H1 (cell line): ENCODE data around the gene TCAP. TPM values are rescaled to one million over a fixed set of nuclear protein-coding genes. Genes with fewer than 3 reads are reported as not detected.

Source experiments
- CTCF ChIA-PET: fragments of 300-600 bp; sonication (Branson Sonifier 250); formaldehyde crosslinking; loops from one replicate; lab custom pipeline; 2021; ENCODE audit not compliant: partially characterized antibody; lab: Charles Lee
- POLR2A ChIA-PET: fragments of 300-600 bp; sonication (Branson Sonifier 250); formaldehyde crosslinking; loops from one replicate; lab custom pipeline; 2021; ENCODE audit warnings: inconsistent platforms; ENCODE audit not compliant: partially characterized antibody; lab: Charles Lee
- DNase-seq, 2 experiments: peaks; one replicate each; pipeline versions ENCODE4 v3.0.0 to v3.0.0-alpha.2; 2010 to 2022; ENCODE audit warnings: low spot score in 2 of 2, low read depth in 1 of 2, mixed read lengths in 1 of 2
- FAIRE-seq: peaks from 2 replicates; lab custom pipeline; 2011; peaks lifted over from hg19 to GRCh38; lab: Jason Lieb, UNC
- H2AFZ ChIP-seq: 2 replicates; pipeline ENCODE4 v1.8.1; 2012; ENCODE audit warnings: low read length, inconsistent platforms
- H2AK5ac ChIP-seq: 2 replicates; pipeline ENCODE4 v1.6.1; 2013; ENCODE audit warnings: low read depth, low read length
- H2BK120ac ChIP-seq: replicated peaks from 2 replicates; pipeline ENCODE3; 2013; ENCODE audit warnings: low read depth, low read length, inconsistent platforms
- H2BK12ac ChIP-seq: 2 replicates; pipeline ENCODE4 v1.6.1; 2013; ENCODE audit warnings: low read depth, low read length
- H2BK15ac ChIP-seq: 2 replicates; pipeline ENCODE4 v1.6.1; 2013; ENCODE audit warnings: low read length
- H2BK20ac ChIP-seq: 2 replicates; pipeline ENCODE4 v1.6.1; 2013; ENCODE audit warnings: low read length
- H2BK5ac ChIP-seq: 2 replicates; pipeline ENCODE4 v1.6.1; 2013; ENCODE audit warnings: low read depth, low read length
- H3K14ac ChIP-seq: 2 replicates; pipeline ENCODE4 v1.6.1; 2013; ENCODE audit warnings: inconsistent platforms; ENCODE audit not compliant: insufficient read length
- H3K18ac ChIP-seq: 2 replicates; pipeline ENCODE4 v1.6.1; 2013; ENCODE audit warnings: low read length; ENCODE audit errors: extremely low read depth
- H3K23ac ChIP-seq: 2 replicates; pipeline ENCODE4 v1.6.1; 2013; ENCODE audit warnings: inconsistent platforms; ENCODE audit not compliant: insufficient read length
- H3K23me2 ChIP-seq: 2 replicates; pipeline ENCODE4 v1.6.1; 2013; ENCODE audit warnings: low read depth, low read length
- H3K27ac ChIP-seq: 2 replicates; pipeline ENCODE4 v1.6.1; 2011; ENCODE audit warnings: low read depth, low read length, inconsistent platforms
- H3K27me3 ChIP-seq, 4 experiments: replicated peaks in 1 of 4; 1 replicate in 1 of 4; 2 replicates in 3 of 4; pipeline versions ENCODE4 v1.6.1 to v1.8.1; 2011 to 2013; ENCODE audit warnings: low read length in 3 of 4, mild to moderate bottlenecking in 3 of 4, inconsistent platforms in 2 of 4, mixed read lengths in 2 of 4, moderate library complexity in 1 of 4; ENCODE audit not compliant: control insufficient read depth in 3 of 4, insufficient read depth in 3 of 4; ENCODE audit errors: extremely low read depth in 1 of 4
- H3K36me3 ChIP-seq, 4 experiments: 2 replicates each; pipeline versions ENCODE4 v1.6.1 to v1.8.1; 2011 to 2013; ENCODE audit warnings: mild to moderate bottlenecking in 4 of 4, low read length in 3 of 4, moderate library complexity in 2 of 4, control low read depth in 1 of 4, inconsistent platforms in 1 of 4; ENCODE audit not compliant: insufficient read depth in 4 of 4, control insufficient read depth in 2 of 4
- H3K4ac ChIP-seq: replicated peaks from 2 replicates; pipeline ENCODE3; 2013; ENCODE audit warnings: low read length, low read depth, mixed read lengths, inconsistent platforms; ENCODE audit not compliant: insufficient read length
- H3K4me1 ChIP-seq, 4 experiments: replicated peaks in 1 of 4; 1 replicate in 1 of 4; 2 replicates in 3 of 4; pipeline versions ENCODE4 v1.6.1 to v1.8.1; 2011 to 2013; ENCODE audit warnings: low read length in 3 of 4, inconsistent platforms in 2 of 4, mixed read lengths in 1 of 4; ENCODE audit not compliant: insufficient read depth in 4 of 4, control insufficient read depth in 3 of 4
- H3K4me2 ChIP-seq, 2 experiments: 2 replicates each; pipeline versions ENCODE4 v1.6.1 to v1.8.1; 2011 to 2013; ENCODE audit warnings: low read depth in 2 of 2, low read length in 2 of 2, control low read depth in 1 of 2, inconsistent platforms in 1 of 2, mild to moderate bottlenecking in 1 of 2; ENCODE audit not compliant: insufficient read depth in 1 of 2
- H3K4me3 ChIP-seq, 4 experiments: fragments of 200-600, 300-600 bp in 1 of 4; sonication (generic), shearing (Covaris generic), sonication (Bioruptor Twin) in 1 of 4; 2 replicates each; pipeline versions ENCODE4 v1.5.1 to v1.8.1; 2011 to 2016; ENCODE audit warnings: low read length in 4 of 4, low read depth in 3 of 4, control low read depth in 2 of 4, inconsistent platforms in 2 of 4, mild to moderate bottlenecking in 2 of 4, mixed read lengths in 1 of 4, moderate library complexity in 1 of 4; ENCODE audit not compliant: insufficient read depth in 2 of 4; ENCODE audit errors: extremely low read depth in 1 of 4
- H3K56ac ChIP-seq: replicated peaks from 2 replicates; pipeline ENCODE3; 2013; ENCODE audit warnings: low read depth, mild to moderate bottlenecking, mixed read lengths, low read length, inconsistent platforms; ENCODE audit not compliant: insufficient read length
- H3K79me1 ChIP-seq: 2 replicates; pipeline ENCODE4 v1.6.1; 2013; ENCODE audit warnings: low read depth, low read length, control low read depth
- H3K79me2 ChIP-seq, 2 experiments: 2 replicates each; pipeline versions ENCODE4 v1.6.1 to v1.8.1; 2012 to 2013; ENCODE audit warnings: low read length in 2 of 2, mild to moderate bottlenecking in 2 of 2, inconsistent platforms in 1 of 2; ENCODE audit not compliant: insufficient read depth in 2 of 2, control insufficient read depth in 1 of 2
- H3K9ac ChIP-seq, 4 experiments: replicated peaks in 1 of 4; 1 replicate in 1 of 4; 2 replicates in 3 of 4; pipeline versions ENCODE4 v1.6.1 to v1.8.1; 2011 to 2013; ENCODE audit warnings: low read depth in 3 of 4, low read length in 3 of 4, control low read depth in 2 of 4, mild to moderate bottlenecking in 2 of 4, moderate library complexity in 2 of 4, inconsistent platforms in 1 of 4; ENCODE audit errors: extremely low read depth in 1 of 4
- H3K9me3 ChIP-seq, 2 experiments: 2 replicates each; pipeline versions ENCODE4 v1.6.1 to v1.8.1; 2012 to 2013; ENCODE audit warnings: mild to moderate bottlenecking in 2 of 2, moderate library complexity in 2 of 2, control low read depth in 1 of 2, inconsistent platforms in 1 of 2, low read depth in 1 of 2, low read length in 1 of 2, mixed read lengths in 1 of 2; ENCODE audit not compliant: insufficient read depth in 2 of 2
- H4K20me1 ChIP-seq, 2 experiments: replicated peaks in 1 of 2; 2 replicates each; pipeline versions ENCODE3 to v1.8.1; 2011 to 2013; ENCODE audit warnings: inconsistent platforms in 2 of 2, low read length in 2 of 2, mild to moderate bottlenecking in 1 of 2; ENCODE audit not compliant: insufficient read depth in 2 of 2, control insufficient read depth in 1 of 2
- H4K5ac ChIP-seq: 2 replicates; pipeline ENCODE4 v1.6.1; 2013; ENCODE audit warnings: low read length, low read depth, mixed read lengths, inconsistent platforms; ENCODE audit not compliant: insufficient read length
- H4K8ac ChIP-seq: 2 replicates; pipeline ENCODE4 v1.8.0; 2013; ENCODE audit warnings: mild to moderate bottlenecking, moderate library complexity, low read length, inconsistent platforms; ENCODE audit not compliant: insufficient read depth; ENCODE audit errors: extremely low read depth
- H4K91ac ChIP-seq: replicated peaks from 2 replicates; pipeline ENCODE3; 2013; ENCODE audit warnings: low read length, mixed read lengths, inconsistent platforms; ENCODE audit not compliant: insufficient read length
- ASH2L ChIP-seq: fragments of 200-600, 300-600 bp; sonication (generic); IDR thresholded peaks from one replicate; pipeline ENCODE4 v1.7.1; 2017; ENCODE audit warnings: low read length
- BRCA1 ChIP-seq: IDR thresholded peaks from 2 replicates; pipeline ENCODE4 v1.6.1; 2012; ENCODE audit warnings: low read depth, low read length, improper control_type of control experiment
- CREB1 ChIP-seq: IDR thresholded peaks from 2 replicates; pipeline ENCODE4 v1.6.1; 2012; ENCODE audit warnings: inconsistent platforms
- KDM5A ChIP-seq: fragments of 200-600 bp; IDR thresholded peaks from 2 replicates; pipeline ENCODE4 v1.7.1; 2012; ENCODE audit warnings: mild to moderate bottlenecking, low read length, inconsistent platforms, mixed read lengths
- SIN3A ChIP-seq, 2 experiments: IDR thresholded peaks in 1 of 2; conservative IDR thresholded peaks in 1 of 2; 2 replicates each; pipeline ENCODE4 v1.6.1; 2011 to 2012; ENCODE audit warnings: low read length in 2 of 2, improper control_type of control experiment in 1 of 2, low read depth in 1 of 2, mild to moderate bottlenecking in 1 of 2
- SIX5 ChIP-seq: IDR thresholded peaks from 2 replicates; pipeline ENCODE4 v1.6.1; 2011; ENCODE audit warnings: mild to moderate bottlenecking, low read depth, low read length
- TBP ChIP-seq: IDR thresholded peaks from 2 replicates; pipeline ENCODE4 v1.6.1; 2011; ENCODE audit warnings: low read depth, low read length, improper control_type of control experiment
- TCF12 ChIP-seq: IDR thresholded peaks from 2 replicates; pipeline ENCODE4 v1.6.1; 2011; ENCODE audit warnings: low read depth, mild to moderate bottlenecking, low read length
- WGBS, 2 experiments: shearing (Covaris generic) in 1 of 2; methylation state at CpG; one replicate each; pipeline versions ENCODE4 v1.1.6 to v1.1.7; 2013 to 2015; ENCODE audit warnings: low lambda C conversion rate in 2 of 2, mixed read lengths in 2 of 2, inconsistent platforms in 1 of 2, low coverage in 1 of 2, missing lambda C conversion rate in 1 of 2; ENCODE audit not compliant: insufficient replicate concordance in 2 of 2, insufficient coverage in 1 of 2, insufficient read length in 1 of 2; ENCODE audit errors: extremely low coverage in 1 of 2, missing lambda C conversion rate in 1 of 2; 5-methylcytosine and 5-hydroxymethylcytosine counted together
- polyA plus RNA-seq, 7 experiments: library from polyadenylated mRNA; depleted of rRNA in 3 of 7; stranded (reverse) in 5 of 7; unstranded in 2 of 7; fragments of >200 nt in 5 of 7; fragments of 200-250 nt in 2 of 7; gene quantifications; 1 replicate in 5 of 7; 2 replicates in 1 of 7; 4 replicates in 1 of 7; pipeline versions ENCODE4 v1.2.1 to v1.2.3, GENCODE V29; 2011 to 2013; ENCODE audit warnings: missing spikeins in 2 of 7, mixed read lengths in 2 of 7
- total RNA-seq: library from RNA; stranded (reverse); fragmentation: NEBNext Ultra II Directional; extraction: Animal tissue kit (Norgen Biotek cat#: 25700); gene quantifications from 2 replicates; pipeline ENCODE4 v1.2.1, GENCODE V29; 2021

TCAP gene
- total and polyA plus RNA-seq, 2 of the 8 experiments (the other 6 are each of a cell fraction or from before 2014, with no cell fraction given), result 0.82 to 1.4 TPM

DNA sequence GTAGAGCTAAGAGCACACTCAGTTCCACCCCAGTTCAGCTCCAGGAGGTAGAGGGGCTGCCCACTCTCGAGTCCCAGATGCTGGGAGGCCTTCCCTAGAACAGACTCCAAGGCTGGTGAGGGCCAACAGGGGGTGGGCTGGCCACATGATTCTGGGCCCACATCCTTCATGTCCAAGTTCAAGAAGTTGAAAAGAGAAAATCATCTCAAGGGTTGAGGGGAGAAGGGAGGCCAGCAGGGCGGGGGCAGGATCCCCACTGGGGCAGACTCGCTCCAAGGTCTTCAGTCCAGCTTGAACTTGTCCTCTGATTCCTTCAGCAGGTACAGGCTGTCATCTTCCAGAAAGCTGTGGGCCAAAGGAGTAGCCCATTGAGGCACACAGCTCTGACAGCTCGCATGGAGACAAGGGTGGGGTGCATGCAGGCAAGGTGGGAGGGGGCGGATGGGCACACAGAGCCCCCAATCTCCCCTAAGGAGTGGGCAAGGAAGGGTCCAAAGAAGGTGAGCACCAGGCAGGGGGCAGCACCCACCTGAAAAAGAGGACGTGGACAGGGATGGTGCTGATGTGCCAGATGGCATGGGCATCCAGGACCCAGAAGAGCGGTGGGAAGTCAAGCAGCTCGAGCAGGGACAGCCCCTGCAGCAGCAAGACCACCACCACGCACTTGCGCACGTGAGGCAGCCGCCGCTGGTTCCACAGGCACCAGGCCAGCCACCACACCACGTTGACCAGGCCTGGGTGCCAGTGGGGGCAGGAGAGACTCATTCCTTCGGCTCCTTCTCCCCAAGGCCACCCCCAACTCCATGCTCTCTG is 7.6 kb downstream of the TCAP start:
- no peak overlapping the region; the same call in 1 of the 2 replicates for H3K18ac ChIP-seq
- TF ChIP-seq KDM5A (no peak), CREB1 (0 out of 2 replicates have a peak, but pooled peaks have one; percentile 0), TBP (no peak), ASH2L (no peak), SIN3A (conservative IDR thresholded peaks at IDR 0.05 in 1 of 2, IDR thresholded peaks at IDR 0.05 in 1 of 2; ENCODE audit: low read depth in 1 of 2, low read length in 2 of 2) (0 out of 4 replicates have a peak, but pooled peaks of 1 of the 2 experiments have one; percentile 4), BRCA1 (no peak), SIX5 (no peak), TCF12 (no peak)
- peaks cover 5% of the 10 kb centered on the region; the same call in 1 of the 2 replicates for H3K23me2 ChIP-seq
- no peak overlapping the region for H2AK5ac ChIP-seq
- H4K91ac ChIP-seq, result no peak overlapping the region
- H2BK120ac ChIP-seq, result no peak overlapping the region
- H4K5ac ChIP-seq, result no peak overlapping the region
- no peak overlapping the region for H2BK5ac ChIP-seq
- peaks cover 0 to 16% (median 2%) of the 10 kb centered on the region in 4 experiments; a peak in 3 of 7 replicates for H3K27me3 ChIP-seq
- no peak overlapping the region; the same call in 1 of the 2 replicates for H4K8ac ChIP-seq
- H2BK20ac ChIP-seq, result no peak overlapping the region
- H3K36me3 ChIP-seq, result peaks cover 0 to 3% (median 0%) of the 10 kb centered on the region in 4 experiments; a peak in 1 of 8 replicates
- no peak overlapping the region for H3K27ac ChIP-seq
- H3K14ac ChIP-seq, result no peak overlapping the region
- no peak for FAIRE-seq
- no peak for DNase-seq
- H2BK12ac ChIP-seq, result no peak overlapping the region; the same call in 1 of the 2 replicates
- no peak overlapping the region for H3K4me3 ChIP-seq
- H3K9me3 ChIP-seq, result no peaks in the 10 kb centered on the region
- H3K23ac ChIP-seq, result no peak overlapping the region
- no peak overlapping the region for H3K4ac ChIP-seq
- ChIA-PET CTCF (interaction anchor here (0.6 to 52.4 kb wide), 25 partner anchors 9 to 696 kb away, joined by 3 to 1885 read pairs (median 5); partner anchors contain the start of genes ERBB2, MIEN1, PGAP3 and PPP1R1B), POLR2A (interaction anchor here (0.6 to 38.1 kb wide), 13 partner anchors 3 to 56 kb away, joined by 3 to 708 read pairs (median 3); partner anchors contain the start of genes ERBB2, PGAP3, PNMT and TCAP)
- H3K4me1 ChIP-seq, result peaks cover 0 to 15% (median 5%) of the 10 kb centered on the region in 4 experiments; a peak in 5 of 7 replicates
- no peak overlapping the region for H3K56ac ChIP-seq
- peak overlapping the region; percentile 36; the same call in 1 of the 2 replicates for H2BK15ac ChIP-seq
- no peak overlapping the region for H3K9ac ChIP-seq
- no peak overlapping the region for H2AFZ ChIP-seq
- no peaks in the 10 kb centered on the region for H3K79me2 ChIP-seq
- WGBS, 2 experiments, result 88% methylated on average over 14 of the region's 15 CpGs; no CpG with 5 or more reads in 1 of the 2 experiments
- H3K4me2 ChIP-seq, result no peak overlapping the region
- peaks cover 0 to 2% of the 10 kb centered on the region in 2 experiments for H4K20me1 ChIP-seq
- H3K79me1 ChIP-seq, result no peaks in the 10 kb centered on the region
